Activated CD4-positive, alpha-beta T cell treated with anti-CD3 and anti-CD28 coated beads for 4 hours (primary cell): ENCODE results near the gene PGAP2.

ENCODE experiments used
- DNase-seq, 2 donors: peaks; one replicate each; pipeline ENCODE4 v3.0.0-alpha.2; 2020

Gene PGAP2

GRCh38 chr11:3857628-3858027 is 49.3 kb downstream of the PGAP2 start:
- no peak for DNase-seq

GRCh38 chr11:3859373-3859881 is 51.1 kb downstream of the PGAP2 start:
- no peak for DNase-seq

- peak; percentile 57 to 61 for DNase-seq
Observed at GRCh38 chr11:3860375-3860774, 52.0 kb downstream of the PGAP2 start.

- peak; percentile 34 to 51 for DNase-seq
Observed at GRCh38 chr11:3860898-3861393, 52.6 kb downstream of the PGAP2 start.

GRCh38 chr11:3861683-3862082 is 53.3 kb downstream of the PGAP2 start:
- DNase-seq: no peak

- DNase-seq: no peak
Observed at GRCh38 chr11:3865388-3866193, 57.2 kb downstream of the PGAP2 start.

- DNase-seq: no peak
Observed at GRCh38 chr11:3866206-3866605, 57.8 kb downstream of the PGAP2 start.

- DNase-seq: no peak
Observed at GRCh38 chr11:3866836-3867208, 58.5 kb downstream of the PGAP2 start.

GRCh38 chr11:3867209-3868091 is 59.1 kb downstream of the PGAP2 start:
- DNase-seq: no peak

GRCh38 chr11:3873712-3874349 is 65.5 kb downstream of the PGAP2 start:
- DNase-seq: no peak
